ENCODE data around the gene RPL15.

- TF ChIP-seq, protein P1, sequence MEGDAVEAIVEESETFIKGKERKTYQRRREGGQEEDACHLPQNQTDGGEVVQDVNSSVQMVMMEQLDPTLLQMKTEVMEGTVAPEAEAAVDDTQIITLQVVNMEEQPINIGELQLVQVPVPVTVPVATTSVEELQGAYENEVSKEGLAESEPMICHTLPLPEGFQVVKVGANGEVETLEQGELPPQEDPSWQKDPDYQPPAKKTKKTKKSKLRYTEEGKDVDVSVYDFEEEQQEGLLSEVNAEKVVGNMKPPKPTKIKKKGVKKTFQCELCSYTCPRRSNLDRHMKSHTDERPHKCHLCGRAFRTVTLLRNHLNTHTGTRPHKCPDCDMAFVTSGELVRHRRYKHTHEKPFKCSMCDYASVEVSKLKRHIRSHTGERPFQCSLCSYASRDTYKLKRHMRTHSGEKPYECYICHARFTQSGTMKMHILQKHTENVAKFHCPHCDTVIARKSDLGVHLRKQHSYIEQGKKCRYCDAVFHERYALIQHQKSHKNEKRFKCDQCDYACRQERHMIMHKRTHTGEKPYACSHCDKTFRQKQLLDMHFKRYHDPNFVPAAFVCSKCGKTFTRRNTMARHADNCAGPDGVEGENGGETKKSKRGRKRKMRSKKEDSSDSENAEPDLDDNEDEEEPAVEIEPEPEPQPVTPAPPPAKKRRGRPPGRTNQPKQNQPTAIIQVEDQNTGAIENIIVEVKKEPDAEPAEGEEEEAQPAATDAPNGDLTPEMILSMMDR (IDR thresholded peaks at IDR 0.05): no peak
- TF ChIP-seq POLR2A (IDR thresholded peaks at IDR 0.05; ENCODE audit: low read depth): no peak
- no peak for TF ChIP-seq POLR2AphosphoS5 (IDR thresholded peaks at IDR 0.05)
- TF ChIP-seq EP300 (IDR thresholded peaks at IDR 0.05): no peak
Measured at GRCh38 chr3:23919628-23920027, 2.7 kb downstream of the RPL15 start.

Data from esophagus muscularis mucosa (tissue), 4 donors.